Vagina (tissue), 2 donors: ENCODE data around the gene AGO3. TPM values are rescaled to one million over a fixed set of nuclear protein-coding genes. Genes with fewer than 3 reads are reported as not detected.

Source experiments
- DNase-seq, 2 donors: peaks; one replicate each; pipeline ENCODE4 v3.0.0-alpha.2; 2017; ENCODE audit errors: extremely low spot score in 2 of 2
- H3K27ac ChIP-seq: fragments of 200-600 bp; sonication (generic); one replicate; pipeline ENCODE4 v1.5.1; 2019
- H3K27me3 ChIP-seq: fragments of 200-600 bp; sonication (generic); one replicate; pipeline ENCODE4 v1.5.1; 2019
- H3K36me3 ChIP-seq, 2 donors: fragments of 200-600 bp; sonication (generic); one replicate each; pipeline ENCODE4 v1.5.1; 2017 to 2019
- H3K4me1 ChIP-seq: fragments of 200-600 bp; sonication (generic); one replicate; pipeline ENCODE4 v1.5.1; 2019
- H3K4me3 ChIP-seq, 2 donors: fragments of 200-600 bp; sonication (generic); 1 replicate in 1 of 2; 2 replicates in 1 of 2; pipeline ENCODE4 v1.5.1; 2016 to 2019
- H3K9me3 ChIP-seq: fragments of 200-600 bp; sonication (generic); one replicate; pipeline ENCODE4 v1.5.1; 2019
- CTCF ChIP-seq, 3 experiments: fragments of 450-650 bp in 2 of 3; fragments of 200-600 bp in 1 of 3; sonication (generic) in 1 of 3; IDR thresholded peaks; one replicate each; pipeline ENCODE4 v1.5.1; 2017 to 2019; ENCODE audit warnings: antibody characterized with exemption in 3 of 3, mild to moderate bottlenecking in 2 of 3, moderate library complexity in 2 of 3
- POLR2A ChIP-seq, 2 donors: fragments of 450-650 bp; IDR thresholded peaks; one replicate each; pipeline ENCODE4 v1.6.1; 2017; ENCODE audit warnings: antibody characterized with exemption in 2 of 2, mild to moderate bottlenecking in 2 of 2, moderate library complexity in 2 of 2
- POLR2AphosphoS5 ChIP-seq, 2 donors: sonication (generic); formaldehyde crosslinking; IDR thresholded peaks; one replicate each; pipeline ENCODE4 v1.9.0; 2017; ENCODE audit warnings: antibody characterized with exemption in 2 of 2, mild to moderate bottlenecking in 2 of 2, low read depth in 1 of 2; ENCODE audit not compliant: insufficient read depth in 1 of 2
- intact Hi-C: fragments of 100-400 bp; cut with DNase I; formaldehyde crosslinking; loops from one replicate; pipeline ENCODE4 v1.15.1; 2023
- total RNA-seq: library from RNA; depleted of rRNA; stranded (reverse); fragments of >200 nt; gene quantifications from one replicate; pipeline ENCODE4 v1.2.3, GENCODE V29; 2016

AGO3 gene
- total RNA-seq, 1 donor from 2014 or later: 17.2 TPM

- H3K27ac ChIP-seq: no peak overlapping the region
- no peak for DNase-seq
- no peaks in the 10 kb centered on the region for H3K27me3 ChIP-seq
- intact Hi-C loops: no loop called here
- H3K4me1 ChIP-seq: no peaks in the 10 kb centered on the region
- H3K4me3 ChIP-seq: no peak overlapping the region
- H3K9me3 ChIP-seq: no peaks in the 10 kb centered on the region
- H3K36me3 ChIP-seq: peaks cover 4 to 66% of the 10 kb centered on the region in 2 donors
- TF ChIP-seq CTCF (IDR thresholded peaks at IDR 0.05) (no peak), POLR2AphosphoS5 (IDR thresholded peaks at IDR 0.05; ENCODE audit: insufficient read depth in 1 of 2, low read depth in 1 of 2) (no peak), POLR2A (IDR thresholded peaks at IDR 0.05) (no peak)
Measured at GRCh38 chr1:35893051-35893879, 37.6 kb upstream of the AGO3 start.

GRCh38 chr1:35894183-35894582, 36.7 kb upstream of the AGO3 start:
- no peak overlapping the region for H3K4me3 ChIP-seq
- no peaks in the 10 kb centered on the region for H3K9me3 ChIP-seq
- TF ChIP-seq POLR2A (IDR thresholded peaks at IDR 0.05) (no peak), CTCF (IDR thresholded peaks at IDR 0.05) (no peak), POLR2AphosphoS5 (IDR thresholded peaks at IDR 0.05; ENCODE audit: insufficient read depth in 1 of 2, low read depth in 1 of 2) (no peak)
- H3K36me3 ChIP-seq: peaks cover 4 to 73% of the 10 kb centered on the region in 2 donors
- no peak for DNase-seq
- H3K4me1 ChIP-seq: no peaks in the 10 kb centered on the region
- H3K27ac ChIP-seq: no peak overlapping the region
- H3K27me3 ChIP-seq: no peaks in the 10 kb centered on the region
- intact Hi-C loops: no loop called here

GRCh38 chr1:35894656-35895055, 36.2 kb upstream of the AGO3 start:
- no peak for DNase-seq
- Histone ChIP-seq H3K27me3 (no peaks in the 10 kb centered on the region), H3K4me1 (no peaks in the 10 kb centered on the region), H3K27ac (no peak overlapping the region), H3K36me3 (peaks cover 4 to 70% of the 10 kb centered on the region in 2 donors), H3K9me3 (no peaks in the 10 kb centered on the region), H3K4me3 (no peak overlapping the region)
- intact Hi-C loops: no loop called here
- TF ChIP-seq POLR2AphosphoS5 (IDR thresholded peaks at IDR 0.05; ENCODE audit: insufficient read depth in 1 of 2, low read depth in 1 of 2) (no peak), POLR2A (IDR thresholded peaks at IDR 0.05) (no peak), CTCF (IDR thresholded peaks at IDR 0.05) (no peak)

GRCh38 chr1:35899941-35900340, 31.0 kb upstream of the AGO3 start:
- H3K4me3 ChIP-seq: no peak overlapping the region
- H3K27me3 ChIP-seq: no peaks in the 10 kb centered on the region
- peaks cover 4 to 58% of the 10 kb centered on the region in 2 donors for H3K36me3 ChIP-seq
- no peaks in the 10 kb centered on the region for H3K4me1 ChIP-seq
- no peak for TF ChIP-seq CTCF (IDR thresholded peaks at IDR 0.05)
- TF ChIP-seq POLR2AphosphoS5 (IDR thresholded peaks at IDR 0.05; ENCODE audit: insufficient read depth in 1 of 2, low read depth in 1 of 2): no peak
- TF ChIP-seq POLR2A (IDR thresholded peaks at IDR 0.05): no peak
- intact Hi-C loops: no loop called here
- no peak for DNase-seq
- no peaks in the 10 kb centered on the region for H3K9me3 ChIP-seq
- H3K27ac ChIP-seq: no peak overlapping the region

- H3K27me3 ChIP-seq: no peaks in the 10 kb centered on the region
- DNase-seq: peak in 1 of 2 donors; percentile 37
- H3K4me3 ChIP-seq: no peak overlapping the region
- H3K4me1 ChIP-seq: no peaks in the 10 kb centered on the region
- TF ChIP-seq POLR2AphosphoS5 (IDR thresholded peaks at IDR 0.05; ENCODE audit: insufficient read depth in 1 of 2, low read depth in 1 of 2): no peak
- H3K27ac ChIP-seq: no peak overlapping the region
- H3K36me3 ChIP-seq: peaks cover 0 to 60% of the 10 kb centered on the region in 2 donors
- no peaks in the 10 kb centered on the region for H3K9me3 ChIP-seq
- intact Hi-C loops: no loop called here
Measured at GRCh38 chr1:35901235-35901634, 29.7 kb upstream of the AGO3 start.
